ENCODE measurements around the gene DHX35. TPM values are rescaled to one million over a fixed set of nuclear protein-coding genes. Genes with fewer than 3 reads are reported as not detected.

Gene DHX35
- total RNA-seq, 4 donors from 2014 or later: 6.6 to 16.8 (median 11.0) TPM

- intact Hi-C loops (cut with DNase I; ENCODE audit: low total_unique reads): no loop called here
- no peak for TF ChIP-seq POLR2A (IDR thresholded peaks at IDR 0.05)
- TF ChIP-seq CTCF (IDR thresholded peaks at IDR 0.05): no peak
- DNase-seq (ENCODE audit: low spot score in 2 of 2): no peak
- no peak overlapping the region for H3K4me3 ChIP-seq (ENCODE audit: low read depth, poor library complexity, severe bottlenecking)
- WGBS, 2 donors: 85 to 86% methylated on average over 6 of the region's 6 CpGs
Measured at GRCh38 chr20:38999965-39000910, 38.1 kb downstream of the DHX35 start.

- DNase-seq (ENCODE audit: low spot score in 2 of 2): peak in 1 of 2 donors; percentile 39
- intact Hi-C loops (cut with DNase I; ENCODE audit: low total_unique reads): no loop called here
- 29 to 40% methylated on average over 1 of the region's 1 CpG for whole genome bisulfite sequencing, 2 donors
- H3K4me3 ChIP-seq (ENCODE audit: low read depth, poor library complexity, severe bottlenecking): no peak overlapping the region
- TF ChIP-seq CTCF (IDR thresholded peaks at IDR 0.05): no peak
- no peak for TF ChIP-seq POLR2A (IDR thresholded peaks at IDR 0.05)
Measured at GRCh38 chr20:39004508-39004907, 42.4 kb downstream of the DHX35 start.

GRCh38 chr20:39009348-39009747 is 47.2 kb downstream of the DHX35 start:
- H3K4me3 ChIP-seq (ENCODE audit: low read depth, poor library complexity, severe bottlenecking): no peak overlapping the region
- DNase-seq (ENCODE audit: low spot score in 2 of 2): no peak
- TF ChIP-seq CTCF (IDR thresholded peaks at IDR 0.05) (no peak), POLR2A (IDR thresholded peaks at IDR 0.05) (no peak)
- intact Hi-C loops (cut with DNase I; ENCODE audit: low total_unique reads): no loop called here
- WGBS, 2 donors: 93 to 94% methylated on average over 1 of the region's 1 CpG

GRCh38 chr20:39010496-39010895 is 48.4 kb downstream of the DHX35 start:
- no peak for DNase-seq (ENCODE audit: low spot score in 2 of 2)
- intact Hi-C loops (cut with DNase I; ENCODE audit: low total_unique reads): no loop called here
- WGBS, 2 donors: 84 to 95% methylated on average over 1 of the region's 1 CpG
- H3K4me3 ChIP-seq (ENCODE audit: low read depth, poor library complexity, severe bottlenecking): no peak overlapping the region
- no peak for TF ChIP-seq CTCF (IDR thresholded peaks at IDR 0.05)
- no peak for TF ChIP-seq POLR2A (IDR thresholded peaks at IDR 0.05)

GRCh38 chr20:39013662-39014109 is 51.5 kb downstream of the DHX35 start:
- no peak for DNase-seq (ENCODE audit: low spot score in 2 of 2)
- TF ChIP-seq POLR2A (IDR thresholded peaks at IDR 0.05): no peak
- TF ChIP-seq CTCF (IDR thresholded peaks at IDR 0.05): no peak
- H3K4me3 ChIP-seq (ENCODE audit: low read depth, poor library complexity, severe bottlenecking): no peak overlapping the region
- WGBS, 2 donors: 91 to 94% methylated on average over 2 of the region's 2 CpGs
- intact Hi-C loops (cut with DNase I; ENCODE audit: low total_unique reads): no loop called here

Measured in lower leg skin (tissue), 4 donors.